WI38 (cell line): ENCODE results near the gene POLR1A.

ENCODE experiments used
- H3K4me3 ChIP-seq: 2 replicates; pipeline ENCODE4 v1.5.1; 2011; ENCODE audit warnings: low read depth, mild to moderate bottlenecking, control low read depth, low read length
- TF ChIP-seq, protein P1 (sequence below): IDR thresholded peaks from 2 replicates; pipeline ENCODE4 v1.5.1; 2012; ENCODE audit warnings: low read depth, mild to moderate bottlenecking, control low read depth, low read length

The POLR1A gene

DNA sequence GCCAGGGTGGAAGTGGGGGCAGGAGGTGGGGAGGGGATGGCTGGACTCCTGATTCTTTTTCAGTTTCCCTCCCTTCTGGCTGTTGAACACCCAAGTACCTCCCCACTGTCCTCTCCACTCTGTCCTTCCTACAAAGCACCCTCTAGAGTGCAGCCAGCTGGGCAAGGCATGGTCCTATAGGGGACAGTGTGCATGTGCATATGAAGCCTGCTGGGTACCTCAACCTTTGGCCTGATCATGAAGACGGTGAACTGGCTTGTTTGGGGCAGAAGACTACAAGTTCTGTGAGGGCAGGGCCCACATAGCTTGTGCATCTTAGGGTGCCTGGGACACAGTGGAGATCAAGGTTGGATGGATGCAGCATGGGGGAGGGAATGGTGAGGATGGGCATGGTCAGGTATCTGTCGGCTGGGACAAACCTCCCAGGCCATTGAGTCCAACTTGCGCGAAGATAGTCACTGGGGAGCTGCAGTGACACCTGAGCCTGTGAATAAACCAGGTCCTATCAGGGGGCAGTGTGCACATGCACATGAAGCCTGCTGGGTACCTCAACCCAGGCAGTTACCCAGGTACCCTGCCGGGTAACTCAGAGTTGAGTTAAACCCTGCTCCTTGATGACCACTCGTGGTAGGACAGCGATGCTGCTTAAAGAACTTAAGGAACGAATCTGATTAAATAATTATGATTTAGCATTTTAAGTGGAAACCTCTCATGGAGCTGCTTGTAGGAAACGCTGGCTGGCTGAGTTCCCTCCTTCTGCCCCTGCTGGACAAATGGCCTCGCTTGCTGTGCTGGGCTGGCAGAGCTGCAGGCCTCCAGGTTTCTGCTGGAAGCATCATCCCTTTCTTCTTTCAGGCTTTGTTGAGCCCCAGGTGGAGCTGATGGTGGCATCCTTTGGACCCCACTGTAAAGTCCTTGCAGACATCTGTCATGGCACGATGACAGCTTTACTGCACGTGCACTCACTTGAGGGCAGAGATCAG, 84.0 kb downstream of the POLR1A start:
- no peak overlapping the region for H3K4me3 ChIP-seq
- TF ChIP-seq, protein P1, sequence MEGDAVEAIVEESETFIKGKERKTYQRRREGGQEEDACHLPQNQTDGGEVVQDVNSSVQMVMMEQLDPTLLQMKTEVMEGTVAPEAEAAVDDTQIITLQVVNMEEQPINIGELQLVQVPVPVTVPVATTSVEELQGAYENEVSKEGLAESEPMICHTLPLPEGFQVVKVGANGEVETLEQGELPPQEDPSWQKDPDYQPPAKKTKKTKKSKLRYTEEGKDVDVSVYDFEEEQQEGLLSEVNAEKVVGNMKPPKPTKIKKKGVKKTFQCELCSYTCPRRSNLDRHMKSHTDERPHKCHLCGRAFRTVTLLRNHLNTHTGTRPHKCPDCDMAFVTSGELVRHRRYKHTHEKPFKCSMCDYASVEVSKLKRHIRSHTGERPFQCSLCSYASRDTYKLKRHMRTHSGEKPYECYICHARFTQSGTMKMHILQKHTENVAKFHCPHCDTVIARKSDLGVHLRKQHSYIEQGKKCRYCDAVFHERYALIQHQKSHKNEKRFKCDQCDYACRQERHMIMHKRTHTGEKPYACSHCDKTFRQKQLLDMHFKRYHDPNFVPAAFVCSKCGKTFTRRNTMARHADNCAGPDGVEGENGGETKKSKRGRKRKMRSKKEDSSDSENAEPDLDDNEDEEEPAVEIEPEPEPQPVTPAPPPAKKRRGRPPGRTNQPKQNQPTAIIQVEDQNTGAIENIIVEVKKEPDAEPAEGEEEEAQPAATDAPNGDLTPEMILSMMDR, result no peak

DNA sequence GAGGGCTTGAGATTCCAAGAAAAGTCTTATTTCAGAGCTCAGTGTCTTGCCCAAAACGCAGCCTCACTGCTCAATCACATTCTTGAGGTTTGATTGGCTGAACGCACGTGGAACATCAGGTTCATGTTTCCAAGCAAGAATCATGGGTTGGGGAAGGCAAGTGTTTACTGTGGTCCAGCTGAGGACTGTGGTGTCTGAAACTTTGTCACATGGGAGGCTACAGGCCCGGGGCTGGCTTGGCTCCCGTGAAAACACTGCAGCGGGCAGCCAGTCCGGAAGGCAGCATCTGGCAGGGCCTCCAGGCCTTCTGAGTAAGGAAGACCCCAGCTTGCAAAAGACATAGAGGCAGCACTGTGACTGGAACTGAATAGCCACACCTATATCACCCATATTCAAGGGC, 84.7 kb downstream of the POLR1A start:
- TF ChIP-seq, protein P1, result no peak
- no peak overlapping the region for H3K4me3 ChIP-seq

DNA sequence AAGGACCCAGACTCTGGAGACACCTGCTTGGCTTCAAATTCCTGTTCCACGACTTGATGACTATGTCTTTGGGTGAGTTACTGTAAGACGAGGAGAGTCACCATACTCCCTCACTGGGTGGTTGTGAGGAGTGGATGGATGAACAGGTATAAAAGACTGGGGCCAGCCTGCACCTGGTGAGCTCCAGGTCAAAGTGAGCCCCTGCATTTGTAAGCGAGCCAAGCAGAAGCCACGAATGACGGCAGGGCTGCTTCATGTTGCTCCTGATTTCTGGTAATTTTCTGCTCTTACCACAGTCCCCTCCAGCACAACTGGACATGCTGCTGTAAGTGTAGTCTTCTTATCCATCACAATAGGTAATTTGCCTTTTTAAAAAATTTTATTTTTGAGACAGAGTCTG, 86.6 kb downstream of the POLR1A start:
- TF ChIP-seq, protein P1, result no peak
- no peak overlapping the region for H3K4me3 ChIP-seq

DNA sequence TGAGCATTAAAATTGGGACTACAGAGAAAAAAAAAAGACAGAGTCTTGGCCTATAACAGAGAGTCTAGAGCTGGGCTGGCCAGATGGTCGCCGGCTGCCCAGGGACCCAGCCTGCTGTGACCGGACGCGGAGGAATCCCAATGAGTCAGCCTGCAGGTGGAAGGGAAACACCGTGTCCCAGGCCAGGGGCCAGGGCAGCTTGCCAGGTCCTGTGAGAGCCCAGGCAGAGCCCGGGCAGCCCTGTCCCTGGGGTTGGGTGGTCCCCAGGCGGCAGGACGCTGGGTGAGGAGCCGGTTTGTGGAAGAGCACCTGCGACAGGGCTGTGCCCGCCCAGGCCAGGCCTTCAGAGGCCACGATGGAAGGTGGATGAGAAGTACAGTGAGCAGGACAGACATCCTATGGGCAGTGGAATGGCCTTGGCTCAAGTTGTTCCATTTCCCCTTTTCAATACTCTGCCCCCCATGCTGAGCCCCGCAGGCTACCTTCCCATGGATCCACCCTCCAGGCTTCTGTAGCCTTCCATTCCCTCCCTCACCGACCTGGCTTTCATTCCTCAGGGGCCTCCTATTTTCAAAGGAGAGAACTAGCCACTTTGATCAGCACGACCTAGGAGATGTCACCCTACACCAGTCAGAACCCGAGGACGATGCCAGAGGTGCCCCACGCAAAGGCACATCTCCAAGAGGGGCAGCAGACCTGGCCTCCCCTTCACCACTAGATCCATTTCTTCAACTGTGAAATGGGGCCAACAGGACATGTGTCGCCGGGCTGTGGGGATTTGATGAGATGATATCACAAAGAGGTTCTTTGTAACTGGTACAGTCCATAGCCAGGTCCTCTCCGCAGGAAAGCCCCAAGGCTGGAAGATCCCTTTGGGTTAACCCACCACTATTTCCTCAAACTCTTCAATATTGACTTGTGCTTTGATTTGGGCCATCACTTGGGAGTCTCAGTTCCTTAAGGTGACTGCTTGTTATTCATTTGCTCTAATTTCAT, 87.5 kb downstream of the POLR1A start:
- TF ChIP-seq, protein P1, result no peak
- no peak overlapping the region for H3K4me3 ChIP-seq

DNA sequence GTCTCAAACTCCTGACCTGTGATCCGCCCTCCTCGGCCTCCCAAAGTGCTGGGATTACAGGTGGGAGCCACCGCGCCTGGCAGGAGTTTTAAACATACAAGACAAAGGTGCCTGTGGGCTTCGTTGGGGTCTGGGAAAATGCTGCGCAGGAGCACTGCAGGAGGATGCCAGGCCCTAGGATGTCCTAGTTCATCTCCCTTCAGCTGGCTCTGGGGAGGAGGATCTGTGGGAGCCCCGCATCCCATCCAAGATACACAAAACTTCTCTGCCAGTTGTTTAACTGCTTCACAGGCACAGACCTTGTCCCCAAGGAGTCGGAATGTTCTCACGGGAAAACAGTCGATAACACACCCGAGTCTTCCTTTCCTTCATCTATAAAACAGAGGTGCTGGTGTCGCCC, 89.1 kb downstream of the POLR1A start:
- no peak overlapping the region for H3K4me3 ChIP-seq
- TF ChIP-seq, protein P1, result no peak

DNA sequence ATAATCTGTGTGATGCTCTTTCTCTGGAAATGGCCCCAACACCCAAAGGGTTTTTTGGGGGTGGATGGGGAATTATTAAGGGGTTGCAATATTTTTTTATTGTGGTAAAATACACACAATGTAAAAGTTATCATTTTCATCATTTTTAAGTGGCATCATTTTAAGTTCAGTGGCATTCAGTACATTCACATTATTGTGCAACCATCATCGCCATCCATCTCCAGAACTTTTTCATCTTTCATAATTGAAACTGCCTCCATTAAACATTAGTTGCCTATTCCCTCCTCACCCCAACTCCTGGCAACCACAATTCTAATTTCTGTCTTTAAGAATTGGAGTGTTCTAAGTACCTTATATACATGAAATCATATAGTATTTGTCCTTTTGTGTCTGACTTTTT, 90.0 kb downstream of the POLR1A start:
- TF ChIP-seq, protein P1, result no peak
- no peak overlapping the region for H3K4me3 ChIP-seq
